Heart left ventricle (tissue), 13 donors: Measurements from ENCODE around the gene FANCG.

Experiments
- CTCF ChIP-seq, 12 donors: fragments of 200-600 bp; sonication (generic) in 4 of 12; IDR thresholded peaks; one replicate each; pipeline versions ENCODE4 v1.5.0 to v1.8.0; 2018 to 2022; ENCODE audit warnings: antibody characterized with exemption in 12 of 12, mild to moderate bottlenecking in 5 of 12
- POLR2A ChIP-seq, 2 donors: fragments of 450-650 bp; IDR thresholded peaks; one replicate each; pipeline ENCODE4 v1.6.1; 2017; ENCODE audit warnings: antibody characterized with exemption in 2 of 2, mild to moderate bottlenecking in 2 of 2, moderate library complexity in 2 of 2
- donor health status: ischemic (EF 13 %, LVEDD 7.1; RV severe dilation, severe dysfunction).
- donor health status: DM: no; HTN: yes; CAD: no.
- donor health status: DM: no; HTN: no; CAD: no.
- donor health status: ischemic (EF 25% LVEDD 6.9; RV normal size, moderate dysfunction).
- donor health status: ischemic (EF 25% LVEDD 5.7; RV mildly dilated, moderate dysfunction).
- donor health status: ischemic (EF 35%, LVEDD 5.7; RV mildly dilated, moderate dysfunction).
- donor health status: nonischemic (EF 11% LVEDD 7.7; RV severe dilation, severe dysfunction).
- donor health status: DM: yes; HTN: yes; CAD: no.
- donor health status: PGD.
- donor health status: ischemic (EF 29% LVEDD 5.4; RV normal size, mild dysfunction).
- donor health status: nonischemic (EF 23%, LVEDD 6.1; RV moderate dilation, normal function).

GRCh38 chr9:35107297-35108290, 27.9 kb upstream of the FANCG start:
- TF ChIP-seq CTCF (IDR thresholded peaks at IDR 0.05) = no peak
- TF ChIP-seq POLR2A (IDR thresholded peaks at IDR 0.05) = no peak
